ENCODE data around the gene PGM3. TPM values are rescaled to one million over a fixed set of nuclear protein-coding genes. Genes with fewer than 3 reads are reported as not detected.
A peak's percentile ranks its signal among the peaks of the same experiment; 100 is the strongest.

Gene PGM3
- total and polyA plus RNA-seq, 11 donors: 3.8 to 25.1 (median 15.8) TPM

GRCh38 chr6:83216806-83217205 is 23.7 kb upstream of the PGM3 start:
- Histone ChIP-seq H3K4me1 (peaks cover 0 to 10% (median 0%) of the 10 kb centered on the region in 12 donors), H3K4me3 (no peak overlapping the region), H3K9me3 (no peaks in the 10 kb centered on the region), H3K27ac (no peak overlapping the region), H3K27me3 (no peaks in the 10 kb centered on the region), H3K36me3 (peaks cover 0 to 6% (median 0%) of the 10 kb centered on the region in 9 donors)
- TF ChIP-seq POLR2A (IDR thresholded peaks at IDR 0.05): no peak
- ATAC-seq (no peak), DNase-seq (no peak)
- intact Hi-C loops (cut with DNase I): loop anchor here in 5 of 10 donors (2.0 to 10.0 kb wide), 4 partner anchors 150 to 965 kb away; partner anchors contain the start of genes DOP1A (in 4 of the 5) and UBE3D (in 3 of the 5)

DNA sequence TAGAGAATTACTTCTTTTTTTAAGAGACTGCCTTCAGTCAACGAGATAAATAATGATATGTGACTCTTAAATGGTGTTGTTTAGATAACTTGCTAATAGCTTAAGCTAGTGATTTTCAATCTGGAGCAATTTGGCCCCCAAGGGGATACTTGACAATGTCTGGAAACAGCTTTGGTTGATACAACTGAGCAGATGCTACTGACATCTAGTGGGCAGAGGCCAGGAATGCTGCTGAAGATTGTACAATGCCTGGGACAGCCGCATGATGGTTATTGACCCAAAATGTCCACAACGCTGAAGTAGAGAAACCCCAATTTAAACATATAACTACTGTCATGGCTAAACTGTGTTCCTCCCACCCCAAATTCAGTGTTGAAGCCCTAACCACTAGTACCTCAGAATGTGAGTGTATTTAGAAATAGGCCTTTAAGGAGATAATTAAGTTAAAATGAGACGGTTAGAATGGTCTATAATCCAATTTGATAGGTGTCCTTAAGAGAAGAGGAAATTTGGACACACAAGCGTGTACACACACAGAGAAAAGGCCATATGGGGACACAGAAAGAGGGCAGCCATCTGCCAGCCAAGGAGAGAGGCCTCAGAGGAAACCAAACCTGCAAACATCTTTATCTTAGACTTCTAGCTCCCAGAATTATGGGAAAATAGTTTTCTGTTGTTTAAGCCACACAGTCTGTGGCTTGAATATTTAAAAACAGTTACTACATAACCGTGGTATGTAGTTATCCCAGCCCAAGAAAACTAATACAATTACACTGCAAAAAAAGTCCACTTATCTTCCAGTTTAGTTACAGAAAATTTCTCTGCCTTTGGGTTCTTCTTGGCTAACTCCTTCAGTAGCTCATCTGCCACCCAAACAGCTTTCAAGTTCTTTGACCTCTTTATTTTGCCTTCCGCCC is 22.3 kb upstream of the PGM3 start:
- TF ChIP-seq, protein P1, sequence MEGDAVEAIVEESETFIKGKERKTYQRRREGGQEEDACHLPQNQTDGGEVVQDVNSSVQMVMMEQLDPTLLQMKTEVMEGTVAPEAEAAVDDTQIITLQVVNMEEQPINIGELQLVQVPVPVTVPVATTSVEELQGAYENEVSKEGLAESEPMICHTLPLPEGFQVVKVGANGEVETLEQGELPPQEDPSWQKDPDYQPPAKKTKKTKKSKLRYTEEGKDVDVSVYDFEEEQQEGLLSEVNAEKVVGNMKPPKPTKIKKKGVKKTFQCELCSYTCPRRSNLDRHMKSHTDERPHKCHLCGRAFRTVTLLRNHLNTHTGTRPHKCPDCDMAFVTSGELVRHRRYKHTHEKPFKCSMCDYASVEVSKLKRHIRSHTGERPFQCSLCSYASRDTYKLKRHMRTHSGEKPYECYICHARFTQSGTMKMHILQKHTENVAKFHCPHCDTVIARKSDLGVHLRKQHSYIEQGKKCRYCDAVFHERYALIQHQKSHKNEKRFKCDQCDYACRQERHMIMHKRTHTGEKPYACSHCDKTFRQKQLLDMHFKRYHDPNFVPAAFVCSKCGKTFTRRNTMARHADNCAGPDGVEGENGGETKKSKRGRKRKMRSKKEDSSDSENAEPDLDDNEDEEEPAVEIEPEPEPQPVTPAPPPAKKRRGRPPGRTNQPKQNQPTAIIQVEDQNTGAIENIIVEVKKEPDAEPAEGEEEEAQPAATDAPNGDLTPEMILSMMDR (IDR thresholded peaks at IDR 0.05): peak; percentile 51 to 88 (median 78)
- TF ChIP-seq POLR2A (IDR thresholded peaks at IDR 0.05): no peak
- Histone ChIP-seq H3K27me3 (no peaks in the 10 kb centered on the region), H3K9me3 (no peaks in the 10 kb centered on the region), H3K4me3 (no peak overlapping the region), H3K36me3 (peaks cover 0 to 12% (median 0%) of the 10 kb centered on the region in 9 donors), H3K4me1 (peaks cover 0 to 10% (median 0%) of the 10 kb centered on the region in 12 donors), H3K27ac (no peak overlapping the region)
- intact Hi-C loops (cut with DNase I): loop anchor here in 8 of 10 donors (1.0 to 10.0 kb wide), 5 partner anchors 148 to 963 kb away; partner anchors contain the start of genes DOP1A (in 8 of the 8) and UBE3D (in 3 of the 8)
- ATAC-seq (peak; percentile 58 to 96 (median 93)), DNase-seq (peak; percentile 33 to 64 (median 62))
- 29 to 30% (median 30%) methylated on average over 7 of the region's 7 CpGs for WGBS, 4 donors

DNA sequence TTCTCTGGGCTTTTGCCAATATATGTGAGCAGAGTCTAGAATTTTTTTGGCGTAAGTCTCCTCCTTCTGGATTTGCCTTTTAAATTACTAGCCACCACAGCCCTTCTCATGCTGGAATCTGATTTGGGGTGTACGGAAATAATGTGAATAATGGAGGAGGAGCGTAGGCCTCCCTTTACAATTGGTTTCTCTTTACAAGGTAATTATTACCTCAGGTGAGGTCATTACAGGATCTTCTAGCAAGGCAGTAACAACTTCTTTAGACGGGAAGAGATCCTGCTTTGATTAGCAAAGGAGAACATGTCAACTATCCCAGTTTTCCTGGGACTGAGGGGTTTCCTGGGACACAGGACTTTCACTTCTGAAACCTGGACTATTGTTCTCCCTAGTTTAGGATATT is 9.0 kb upstream of the PGM3 start:
- Histone ChIP-seq H3K9me3 (no peaks in the 10 kb centered on the region), H3K36me3 (peaks cover 0 to 7% (median 2%) of the 10 kb centered on the region in 9 donors), H3K27ac (no peak overlapping the region), H3K4me3 (no peak overlapping the region), H3K4me1 (no peaks in the 10 kb centered on the region), H3K27me3 (no peaks in the 10 kb centered on the region)
- TF ChIP-seq, protein P1 (IDR thresholded peaks at IDR 0.05): no peak
- TF ChIP-seq POLR2A (IDR thresholded peaks at IDR 0.05): no peak
- intact Hi-C loops (cut with DNase I): no loop called here
- 77 to 92% (median 84%) methylated on average over 4 of the region's 4 CpGs for WGBS, 4 donors
- no peak for DNase-seq
- no peak for ATAC-seq

DNA sequence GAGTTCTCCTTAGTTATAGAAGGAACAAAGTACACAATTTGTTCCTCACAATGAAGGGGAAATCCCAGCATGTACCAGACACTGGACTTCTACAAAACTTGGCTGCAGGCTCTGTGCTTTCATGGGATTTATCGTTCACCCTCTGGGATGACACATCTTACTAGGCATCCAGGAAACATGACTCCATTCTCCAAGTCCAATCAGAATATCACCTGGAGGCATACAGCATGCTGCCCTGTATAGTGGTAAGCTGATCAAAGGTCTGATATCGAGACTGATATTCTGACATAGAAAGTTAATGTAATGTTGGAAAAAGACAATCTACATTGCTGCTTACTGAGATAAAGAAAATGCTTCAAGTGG is 6.8 kb upstream of the PGM3 start:
- H3K27ac ChIP-seq: no peak overlapping the region
- intact Hi-C loops (cut with DNase I): loop anchor here in 6 of 10 donors (10.0 kb wide), 4 partner anchors 125 to 955 kb away; partner anchors contain the start of genes IBTK (in 3 of the 6) and TPBG (in 2 of the 6)
- DNase-seq (no peak), ATAC-seq (peak in 2 of 4 donors; percentile 24 to 32)
- H3K4me1 ChIP-seq: peaks cover 0 to 3% (median 0%) of the 10 kb centered on the region in 12 donors
- 56 to 70% (median 61%) methylated on average over 2 of the region's 2 CpGs for WGBS, 4 donors
- H3K9me3 ChIP-seq: no peaks in the 10 kb centered on the region
- no peak overlapping the region for H3K4me3 ChIP-seq
- no peaks in the 10 kb centered on the region for H3K27me3 ChIP-seq
- TF ChIP-seq POLR2A (IDR thresholded peaks at IDR 0.05): no peak
- TF ChIP-seq, protein P1 (IDR thresholded peaks at IDR 0.05): no peak
- H3K36me3 ChIP-seq: peaks cover 0 to 25% (median 17%) of the 10 kb centered on the region in 9 donors

All from heart left ventricle (tissue), 16 donors.